Vagina (tissue), 2 donors: ENCODE data around the gene TRAPPC4.

Experiments
- POLR2A ChIP-seq, 2 donors: fragments of 450-650 bp; IDR thresholded peaks; one replicate each; pipeline ENCODE4 v1.6.1; 2017; ENCODE audit warnings: antibody characterized with exemption in 2 of 2, mild to moderate bottlenecking in 2 of 2, moderate library complexity in 2 of 2
- POLR2AphosphoS5 ChIP-seq, 2 donors: sonication (generic); formaldehyde crosslinking; IDR thresholded peaks; one replicate each; pipeline ENCODE4 v1.9.0; 2017; ENCODE audit warnings: antibody characterized with exemption in 2 of 2, mild to moderate bottlenecking in 2 of 2, low read depth in 1 of 2; ENCODE audit not compliant: insufficient read depth in 1 of 2
- TF ChIP-seq, protein P1 (sequence below), 3 experiments: fragments of 450-650 bp in 2 of 3; fragments of 200-600 bp in 1 of 3; sonication (generic) in 1 of 3; IDR thresholded peaks; one replicate each; pipeline ENCODE4 v1.5.1; 2017 to 2019; ENCODE audit warnings: antibody characterized with exemption in 3 of 3, mild to moderate bottlenecking in 2 of 3, moderate library complexity in 2 of 3

DNA sequence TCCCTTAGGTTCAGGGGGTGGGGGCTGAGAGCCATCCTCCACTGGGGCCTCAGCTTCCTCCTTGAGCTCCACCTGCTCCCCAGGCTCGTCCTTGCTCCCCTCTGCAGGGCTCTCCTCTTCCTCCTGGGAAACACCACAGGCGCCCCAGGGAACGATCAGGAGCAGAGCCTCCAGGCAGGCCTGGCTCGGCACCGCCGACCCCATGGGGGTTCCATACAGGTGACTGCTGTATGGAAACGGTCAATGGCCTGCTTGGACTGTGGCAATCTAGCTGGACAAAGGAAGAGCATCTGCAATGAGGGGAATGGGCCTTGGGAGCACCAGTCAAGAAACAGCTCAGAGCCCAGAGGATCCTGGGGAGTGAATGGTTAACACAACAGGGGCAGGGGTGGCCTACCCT lies 30.5 kb downstream of the TRAPPC4 start:
- no peak for TF ChIP-seq POLR2A (IDR thresholded peaks at IDR 0.05)
- TF ChIP-seq, protein P1, sequence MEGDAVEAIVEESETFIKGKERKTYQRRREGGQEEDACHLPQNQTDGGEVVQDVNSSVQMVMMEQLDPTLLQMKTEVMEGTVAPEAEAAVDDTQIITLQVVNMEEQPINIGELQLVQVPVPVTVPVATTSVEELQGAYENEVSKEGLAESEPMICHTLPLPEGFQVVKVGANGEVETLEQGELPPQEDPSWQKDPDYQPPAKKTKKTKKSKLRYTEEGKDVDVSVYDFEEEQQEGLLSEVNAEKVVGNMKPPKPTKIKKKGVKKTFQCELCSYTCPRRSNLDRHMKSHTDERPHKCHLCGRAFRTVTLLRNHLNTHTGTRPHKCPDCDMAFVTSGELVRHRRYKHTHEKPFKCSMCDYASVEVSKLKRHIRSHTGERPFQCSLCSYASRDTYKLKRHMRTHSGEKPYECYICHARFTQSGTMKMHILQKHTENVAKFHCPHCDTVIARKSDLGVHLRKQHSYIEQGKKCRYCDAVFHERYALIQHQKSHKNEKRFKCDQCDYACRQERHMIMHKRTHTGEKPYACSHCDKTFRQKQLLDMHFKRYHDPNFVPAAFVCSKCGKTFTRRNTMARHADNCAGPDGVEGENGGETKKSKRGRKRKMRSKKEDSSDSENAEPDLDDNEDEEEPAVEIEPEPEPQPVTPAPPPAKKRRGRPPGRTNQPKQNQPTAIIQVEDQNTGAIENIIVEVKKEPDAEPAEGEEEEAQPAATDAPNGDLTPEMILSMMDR (IDR thresholded peaks at IDR 0.05) = no peak
- TF ChIP-seq POLR2AphosphoS5 (IDR thresholded peaks at IDR 0.05; ENCODE audit: insufficient read depth in 1 of 2, low read depth in 1 of 2) = no peak
